GM11168 (cell line): Measurements from ENCODE around the gene ZFP92.

Source experiments
- in situ Hi-C: fragments of 300-500 bp; cut with MboI; formaldehyde crosslinking; loops from one replicate; pipeline ENCODE4 v1.12.0; 2022; ENCODE audit warnings: low sequenced_read_pairs; ENCODE audit not compliant: unreplicated experiment

Gene ZFP92

DNA sequence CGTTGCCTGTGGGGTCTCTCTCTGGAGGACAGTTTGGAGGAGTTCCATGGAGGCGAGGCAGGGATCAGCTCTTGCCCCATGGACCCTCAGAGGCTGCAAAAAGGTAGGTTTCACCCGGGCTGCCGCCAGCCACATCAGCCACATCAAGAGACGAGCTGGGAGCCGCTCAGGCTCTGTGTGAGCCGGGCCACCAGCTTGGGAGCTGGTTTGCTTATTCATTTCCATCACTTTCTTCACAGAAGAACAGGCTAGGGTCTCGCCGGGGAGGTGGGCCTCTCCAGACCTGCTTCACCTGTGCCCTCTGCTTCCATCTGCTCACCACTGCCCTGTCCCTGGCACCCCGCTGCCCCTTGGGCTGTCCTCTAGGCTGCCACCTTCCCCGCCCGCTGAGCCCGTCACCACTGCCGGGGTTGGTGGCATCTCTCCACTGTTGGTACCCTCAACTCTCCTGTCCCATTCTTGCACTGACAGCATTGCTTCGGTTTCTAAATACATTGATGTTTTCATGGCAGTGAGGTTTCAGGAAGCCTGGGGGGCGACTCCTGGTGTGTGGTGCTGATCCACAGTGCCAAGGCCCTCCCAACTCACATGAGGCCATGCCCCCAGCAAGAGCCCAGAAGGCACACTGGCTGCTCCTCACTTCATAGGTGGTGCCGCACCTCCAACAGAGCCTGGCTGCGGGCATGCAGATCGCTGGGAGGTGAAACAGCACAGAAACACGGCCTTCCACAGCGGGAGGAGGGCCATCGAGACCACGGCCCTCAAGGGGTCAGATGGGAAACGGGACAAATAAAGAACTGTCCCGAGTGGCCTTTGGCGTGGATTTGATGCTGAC, 39.1 kb downstream of the ZFP92 start:
- in situ Hi-C loops, result no loop called here

DNA sequence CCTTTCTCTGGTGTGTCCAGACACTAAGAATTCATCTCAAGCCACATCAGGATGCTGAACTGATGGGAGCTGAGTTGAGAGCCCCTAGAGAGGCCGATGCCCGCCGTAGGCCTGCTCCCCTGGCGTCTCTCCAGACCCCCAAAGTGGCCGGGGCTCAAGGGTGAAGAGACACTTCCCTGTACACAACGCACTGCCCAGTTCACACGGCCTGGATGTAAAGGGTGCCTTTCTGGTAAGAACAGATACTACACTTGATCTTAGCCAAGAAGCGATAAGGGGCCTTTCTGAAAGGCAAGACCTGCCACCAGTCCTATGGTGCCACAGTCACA, 39.6 kb downstream of the ZFP92 start:
- in situ Hi-C loops, result no loop called here

DNA sequence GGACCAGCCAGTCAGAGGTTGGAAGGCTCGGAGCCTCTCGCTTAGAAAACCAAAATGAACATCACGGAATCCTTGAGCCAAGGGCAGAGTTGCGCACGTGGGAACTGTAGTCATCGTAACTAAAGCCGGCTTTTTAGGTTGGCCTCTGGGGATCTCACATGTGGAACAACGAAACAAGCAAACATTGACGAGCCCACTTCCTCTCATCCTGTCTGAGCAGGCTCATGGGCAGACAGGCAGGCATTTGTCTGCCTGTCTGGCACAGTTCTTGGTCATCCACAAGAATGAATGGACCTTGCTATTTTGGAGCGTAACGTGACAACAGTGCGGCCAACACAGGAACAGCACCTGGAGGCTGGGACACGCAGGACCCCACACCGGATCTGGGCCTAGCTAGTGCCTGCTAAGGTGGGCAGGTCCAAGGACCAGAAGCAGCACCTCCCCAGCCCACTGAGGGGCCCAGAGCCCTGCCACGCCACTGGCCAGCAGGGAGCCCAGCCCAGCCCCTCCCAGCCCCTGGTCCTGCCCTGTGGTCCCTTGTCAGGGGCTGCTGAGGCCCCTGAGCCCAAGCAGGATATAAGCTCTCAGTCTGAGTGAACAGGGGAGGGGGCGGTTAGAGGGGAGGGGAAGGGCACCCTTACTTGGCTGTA, 43.8 kb downstream of the ZFP92 start:
- in situ Hi-C loops, result no loop called here

GRCh38 chrX:153455571-153455970, 44.3 kb downstream of the ZFP92 start:
- in situ Hi-C loops, result no loop called here

GRCh38 chrX:153456161-153456560, 44.9 kb downstream of the ZFP92 start:
- in situ Hi-C loops, result no loop called here

DNA sequence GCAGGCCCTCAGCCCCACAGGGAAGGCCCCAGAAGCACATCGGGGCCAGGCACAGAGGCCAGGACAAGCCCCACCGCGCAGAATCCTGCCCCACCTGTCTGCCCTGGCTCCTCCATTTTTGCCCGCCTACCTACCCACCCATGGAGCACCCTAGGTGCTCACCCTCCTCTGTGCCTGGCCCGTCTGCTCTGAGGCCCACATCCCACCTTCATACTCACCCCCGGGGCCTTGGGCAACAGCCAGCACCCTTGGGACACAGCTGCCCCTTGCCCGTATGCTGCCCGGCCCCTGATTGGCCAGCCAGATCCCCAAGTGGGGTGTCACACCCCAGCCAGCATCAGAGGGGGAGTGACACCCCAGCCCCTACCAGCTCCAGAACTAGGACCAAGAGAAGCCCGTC, 45.4 kb downstream of the ZFP92 start:
- in situ Hi-C loops, result no loop called here

DNA sequence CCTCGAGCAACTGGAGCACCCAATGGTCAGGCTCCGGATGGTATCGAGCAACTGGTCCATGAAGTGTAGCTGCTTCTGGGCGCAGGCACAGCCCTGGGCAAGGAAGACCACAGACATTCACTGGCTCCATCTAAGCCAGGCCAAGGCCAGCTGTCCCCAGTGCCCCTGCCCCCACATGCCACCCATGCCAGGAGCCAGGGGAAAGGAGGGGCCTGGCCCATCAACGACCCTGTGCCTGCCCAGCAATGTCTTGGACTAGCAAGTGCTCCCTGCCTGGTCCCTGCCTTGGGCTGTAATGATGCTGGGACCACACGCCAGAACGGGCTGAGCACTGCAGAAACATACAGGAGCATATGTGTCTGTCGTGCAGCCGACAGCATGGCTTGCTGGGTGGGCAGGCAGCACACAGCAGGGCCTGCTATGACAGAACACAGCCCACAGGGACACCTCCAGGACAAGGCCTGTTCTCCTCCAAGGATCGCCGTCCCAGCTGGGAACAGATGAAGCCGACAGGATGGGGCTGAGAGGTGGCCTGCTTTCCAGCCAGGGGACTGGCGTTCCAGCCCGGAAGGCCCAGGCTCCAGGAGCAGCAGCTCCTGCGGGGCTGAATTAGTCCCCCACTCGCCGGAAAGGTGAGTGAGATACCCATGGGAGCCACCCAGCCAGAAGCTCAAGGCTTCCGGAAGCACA, 46.0 kb downstream of the ZFP92 start:
- in situ Hi-C loops, result no loop called here

DNA sequence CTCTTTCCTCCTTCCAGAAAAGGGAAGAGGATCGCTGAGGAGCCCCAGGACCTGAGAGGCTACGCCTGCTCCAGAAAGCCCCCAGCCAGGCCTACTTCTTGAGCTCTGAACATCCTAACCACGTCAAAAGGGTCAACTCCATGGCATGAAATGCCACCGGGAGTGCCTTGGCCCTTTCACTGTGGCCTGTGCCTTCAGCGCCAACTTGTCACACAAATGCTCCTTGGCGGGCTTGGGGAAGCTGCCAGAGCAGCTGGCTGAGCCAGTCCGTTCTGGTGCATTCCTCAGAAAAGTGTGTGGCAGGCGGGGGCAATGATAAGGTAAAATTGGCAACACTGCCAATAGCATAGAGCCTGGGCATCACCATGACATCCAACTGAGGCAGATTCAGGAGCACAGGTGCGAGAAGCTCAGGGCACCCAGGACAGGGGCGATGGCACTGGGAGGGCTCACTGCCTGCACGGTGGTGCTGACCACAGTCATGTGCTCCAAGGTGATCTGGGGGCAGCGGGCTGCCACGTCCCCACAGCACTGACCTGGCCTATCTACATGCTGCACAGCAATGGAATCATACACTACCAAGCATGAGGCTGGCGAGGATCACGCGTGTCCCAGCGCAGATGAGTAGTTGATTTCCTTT, 46.7 kb downstream of the ZFP92 start:
- in situ Hi-C loops, result no loop called here

- in situ Hi-C loops, result no loop called here
These were observed 47.2 kb downstream of the ZFP92 start for GRCh38 chrX:153458476-153458875.

GRCh38 chrX:153459986-153460385, 48.7 kb downstream of the ZFP92 start:
- in situ Hi-C loops, result no loop called here

- in situ Hi-C loops, result no loop called here
These were observed 49.6 kb downstream of the ZFP92 start for GRCh38 chrX:153460826-153461225.
